Stimulated activated CD8-positive, alpha-beta memory T cell treated with anti-CD3 and anti-CD28 coated beads, Interleukin-2, amount 100 ng/mL, for 48 hours (primary cell): ENCODE results near the gene RNPC3.
"Not testable (repeated sequence)": the region's sequence is repeated elsewhere in the genome, so short reads cannot be mapped to it uniquely, and the experiment has no call there.

Source experiments
- DNase-seq, 2 donors: peaks; one replicate each; pipeline ENCODE4 v3.0.0-alpha.2; 2020; ENCODE audit warnings: low read depth in 2 of 2

Gene RNPC3

GRCh38 chr1:103561124-103561523 is 35.6 kb downstream of the RNPC3 start:
- not testable (repeated sequence) for DNase-seq

- no peak for DNase-seq
Observed at GRCh38 chr1:103561643-103562395, 36.3 kb downstream of the RNPC3 start.

GRCh38 chr1:103563056-103563455 is 37.6 kb downstream of the RNPC3 start:
- DNase-seq = no peak

GRCh38 chr1:103569493-103569892 is 44.0 kb downstream of the RNPC3 start:
- no peak for DNase-seq

- DNase-seq = not testable (repeated sequence)
Observed at GRCh38 chr1:103571289-103571688, 45.8 kb downstream of the RNPC3 start, which contains the start of gene AMY2B. AMY2B (plus strand) TSS chr1:103571589; CDS start chr1:103571603, 14 bp downstream.

- no peak for DNase-seq
Observed at GRCh38 chr1:103576065-103576464, 50.6 kb downstream of the RNPC3 start.

GRCh38 chr1:103576784-103577183 is 51.3 kb downstream of the RNPC3 start:
- DNase-seq = not testable (repeated sequence)

GRCh38 chr1:103582464-103582863 is 57.0 kb downstream of the RNPC3 start:
- DNase-seq = no peak

- no peak for DNase-seq
Observed at GRCh38 chr1:103583887-103584286, 58.4 kb downstream of the RNPC3 start.

GRCh38 chr1:103584537-103584936 is 59.0 kb downstream of the RNPC3 start:
- no peak for DNase-seq

- DNase-seq = not testable (repeated sequence)
Observed at GRCh38 chr1:103602740-103603139, 77.2 kb downstream of the RNPC3 start.
